DOHH2 (cell line): Measurements from ENCODE around the gene PTPN3.

ENCODE experiments used
- H3F3A ChIP-seq: fragments of 200-600 bp; sonication (generic), shearing (Covaris generic); 2 replicates; pipeline ENCODE4 v1.6.0; 2016; ENCODE audit warnings: antibody characterized with exemption, mild to moderate bottlenecking; ENCODE audit not compliant: control insufficient read depth, insufficient read depth
- H3K27ac ChIP-seq: fragments of 200-600 bp; sonication (generic); 2 replicates; pipeline ENCODE4 v1.5.1; 2014; ENCODE audit warnings: low read depth, mild to moderate bottlenecking, low read length, moderate library complexity
- H3K27me3 ChIP-seq: fragments of 200-600 bp; sonication (generic); 2 replicates; pipeline ENCODE4 v1.6.1; 2014; ENCODE audit warnings: mild to moderate bottlenecking, low read length, mixed read lengths; ENCODE audit not compliant: control insufficient read depth
- H3K36me3 ChIP-seq: fragments of 200-600 bp; sonication (generic); 2 replicates; pipeline ENCODE4 v1.6.1; 2014; ENCODE audit warnings: mild to moderate bottlenecking, low read length, moderate library complexity, mixed read lengths; ENCODE audit not compliant: control insufficient read depth
- H3K4me1 ChIP-seq: fragments of 200-600 bp; sonication (generic); 2 replicates; pipeline ENCODE4 v1.6.1; 2014; ENCODE audit warnings: mild to moderate bottlenecking, low read length, mixed read lengths; ENCODE audit not compliant: control insufficient read depth
- H3K4me2 ChIP-seq: fragments of 200-600 bp; sonication (generic); 2 replicates; pipeline ENCODE4 v1.6.0; 2014; ENCODE audit warnings: mild to moderate bottlenecking, low read length, moderate library complexity
- H3K4me3 ChIP-seq: fragments of 200-600 bp; sonication (generic); 2 replicates; pipeline ENCODE4 v1.5.1; 2014; ENCODE audit warnings: mild to moderate bottlenecking, low read length, mixed read lengths
- H3K79me2 ChIP-seq: fragments of 200-600 bp; sonication (generic); 2 replicates; pipeline ENCODE4 v1.6.1; 2014; ENCODE audit warnings: mild to moderate bottlenecking, low read length, mixed read lengths; ENCODE audit not compliant: control insufficient read depth
- H3K9me2 ChIP-seq: fragments of 200-600 bp; sonication (generic); replicated peaks from 2 replicates; pipeline ENCODE4 v1.6.1; 2014; ENCODE audit warnings: mild to moderate bottlenecking, low read length, mixed read lengths; ENCODE audit not compliant: control insufficient read depth
- H3K9me3 ChIP-seq: fragments of 200-600 bp; sonication (generic); 2 replicates; pipeline ENCODE4 v1.6.1; 2014; ENCODE audit warnings: antibody characterized with exemption, low read length, mixed read lengths; ENCODE audit not compliant: control insufficient read depth, insufficient read depth
- H4K20me1 ChIP-seq: fragments of 200-600 bp; sonication (generic); 2 replicates; pipeline ENCODE4 v1.6.0; 2014; ENCODE audit warnings: low read depth, mild to moderate bottlenecking, antibody characterized with exemption, low read length, moderate library complexity; ENCODE audit not compliant: control insufficient read depth, insufficient read depth
- EZH2phosphoT487 ChIP-seq: fragments of 200-600 bp; sonication (generic); IDR thresholded peaks from 2 replicates; pipeline ENCODE4 v1.6.1; 2017; ENCODE audit warnings: borderline replicate concordance, mild to moderate bottlenecking, antibody characterized with exemption, low read length, moderate library complexity, mixed read lengths
- TF ChIP-seq, protein P1 (sequence below): fragments of 200-600 bp; sonication (generic); IDR thresholded peaks from one replicate; pipeline ENCODE4 v1.5.1; 2014; ENCODE audit warnings: antibody characterized with exemption, mild to moderate bottlenecking, low read depth, low read length; ENCODE audit not compliant: poor library complexity, severe bottlenecking

Gene PTPN3

DNA sequence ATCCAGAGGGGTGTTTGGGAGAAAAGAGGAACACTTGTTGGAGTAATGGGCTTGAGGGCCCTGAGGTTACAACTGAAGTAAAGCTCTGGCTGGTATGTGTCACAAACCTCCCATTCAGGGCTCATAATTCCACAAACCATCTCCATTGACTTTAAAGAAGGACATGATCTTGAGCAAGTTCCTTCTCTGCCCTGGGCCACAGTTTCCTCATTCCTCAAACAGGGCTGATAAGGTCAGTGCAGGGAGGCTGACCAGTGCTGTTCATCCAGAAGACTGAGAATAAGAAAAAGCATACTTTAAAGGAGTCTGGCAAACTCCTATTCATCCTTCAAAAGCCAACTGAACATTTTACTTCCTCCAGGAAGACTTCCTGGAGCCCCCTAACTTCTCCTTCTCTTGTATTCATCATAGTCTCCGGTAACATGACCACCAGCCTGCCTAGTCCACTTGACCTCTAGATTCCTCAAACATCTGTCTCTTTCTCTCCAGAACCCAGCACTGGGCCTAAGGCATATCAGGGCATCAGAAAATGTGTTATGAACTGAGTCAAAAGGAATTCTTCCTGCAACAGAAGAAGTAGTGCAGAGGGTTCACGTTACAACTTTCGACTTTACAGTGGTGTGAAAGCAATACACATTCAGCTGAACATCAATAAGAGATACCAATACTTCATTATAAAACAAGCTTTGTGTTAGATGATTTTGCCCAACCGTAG lies 20.7 kb upstream of the PTPN3 start:
- TF ChIP-seq EZH2phosphoT487: no peak
- TF ChIP-seq, protein P1, sequence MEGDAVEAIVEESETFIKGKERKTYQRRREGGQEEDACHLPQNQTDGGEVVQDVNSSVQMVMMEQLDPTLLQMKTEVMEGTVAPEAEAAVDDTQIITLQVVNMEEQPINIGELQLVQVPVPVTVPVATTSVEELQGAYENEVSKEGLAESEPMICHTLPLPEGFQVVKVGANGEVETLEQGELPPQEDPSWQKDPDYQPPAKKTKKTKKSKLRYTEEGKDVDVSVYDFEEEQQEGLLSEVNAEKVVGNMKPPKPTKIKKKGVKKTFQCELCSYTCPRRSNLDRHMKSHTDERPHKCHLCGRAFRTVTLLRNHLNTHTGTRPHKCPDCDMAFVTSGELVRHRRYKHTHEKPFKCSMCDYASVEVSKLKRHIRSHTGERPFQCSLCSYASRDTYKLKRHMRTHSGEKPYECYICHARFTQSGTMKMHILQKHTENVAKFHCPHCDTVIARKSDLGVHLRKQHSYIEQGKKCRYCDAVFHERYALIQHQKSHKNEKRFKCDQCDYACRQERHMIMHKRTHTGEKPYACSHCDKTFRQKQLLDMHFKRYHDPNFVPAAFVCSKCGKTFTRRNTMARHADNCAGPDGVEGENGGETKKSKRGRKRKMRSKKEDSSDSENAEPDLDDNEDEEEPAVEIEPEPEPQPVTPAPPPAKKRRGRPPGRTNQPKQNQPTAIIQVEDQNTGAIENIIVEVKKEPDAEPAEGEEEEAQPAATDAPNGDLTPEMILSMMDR: no peak
- H3K27me3 ChIP-seq: no peaks in the 10 kb centered on the region
- no peak overlapping the region for H3K4me2 ChIP-seq
- no peaks in the 10 kb centered on the region for H3K79me2 ChIP-seq
- H3K9me2 ChIP-seq: no peaks in the 10 kb centered on the region
- no peaks in the 10 kb centered on the region for H3K36me3 ChIP-seq
- H3F3A ChIP-seq: no peaks in the 10 kb centered on the region
- no peaks in the 10 kb centered on the region for H3K4me1 ChIP-seq
- H4K20me1 ChIP-seq: no peaks in the 10 kb centered on the region
- H3K27ac ChIP-seq: no peak overlapping the region
- H3K9me3 ChIP-seq: no peaks in the 10 kb centered on the region
- no peak overlapping the region for H3K4me3 ChIP-seq

DNA sequence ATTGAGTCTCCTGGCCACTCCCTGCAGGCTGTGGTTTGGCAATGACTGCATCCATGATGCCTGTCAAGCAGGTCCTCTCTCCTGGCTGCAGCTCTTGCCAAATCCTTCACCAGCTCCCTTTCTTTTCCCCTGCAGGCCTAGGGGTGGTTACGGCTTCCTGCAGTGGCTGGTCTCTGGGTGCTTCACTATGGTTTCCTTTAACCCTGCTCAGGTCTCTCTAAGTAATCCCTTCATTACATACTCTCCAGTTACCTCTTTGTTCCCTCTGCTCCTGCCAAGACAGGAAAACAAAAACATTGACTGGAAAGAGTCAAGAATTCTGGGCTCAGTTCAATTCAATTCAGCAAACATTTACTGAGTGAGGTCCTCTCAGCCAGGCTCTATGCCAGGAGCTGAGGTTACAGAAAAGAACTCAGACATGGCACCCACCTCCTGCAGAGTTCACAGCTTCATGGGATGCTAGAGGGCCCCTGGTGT lies 19.8 kb upstream of the PTPN3 start:
- no peak overlapping the region for H3K4me2 ChIP-seq

DNA sequence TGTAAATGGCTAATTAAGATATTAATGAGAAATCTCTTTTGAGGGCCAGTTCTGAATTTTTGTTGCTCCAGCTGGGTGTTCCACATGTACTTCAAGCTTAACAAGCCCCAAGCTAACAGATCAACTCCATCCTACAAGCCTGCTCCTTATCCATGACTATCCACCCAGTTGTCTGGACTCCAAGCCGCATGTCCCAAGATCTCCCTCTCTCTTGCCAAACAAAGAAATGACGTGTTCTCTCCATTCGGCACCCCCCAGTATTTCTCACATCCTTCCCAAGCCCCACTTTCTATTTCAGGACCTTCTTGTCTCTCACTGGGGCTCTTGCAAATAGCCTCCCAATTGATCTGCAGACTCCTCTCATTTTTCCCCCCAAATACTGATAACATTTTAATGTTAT lies 15.8 kb upstream of the PTPN3 start:
- Histone ChIP-seq H4K20me1 (no peaks in the 10 kb centered on the region), H3K4me2 (no peak overlapping the region), H3K9me2 (no peaks in the 10 kb centered on the region), H3F3A (no peaks in the 10 kb centered on the region), H3K27me3 (peaks cover 5% of the 10 kb centered on the region; the same call in 1 of the 2 replicates), H3K79me2 (no peaks in the 10 kb centered on the region), H3K9me3 (no peaks in the 10 kb centered on the region), H3K4me3 (no peak overlapping the region), H3K27ac (no peak overlapping the region), H3K4me1 (no peaks in the 10 kb centered on the region), H3K36me3 (no peaks in the 10 kb centered on the region)
- no peak for TF ChIP-seq EZH2phosphoT487
- TF ChIP-seq, protein P1: no peak

More for the DNA sequence above, 19.8 kb upstream of the PTPN3 start:
- H3K36me3 ChIP-seq: no peaks in the 10 kb centered on the region
- no peaks in the 10 kb centered on the region for H3K79me2 ChIP-seq
- no peak overlapping the region for H3K4me3 ChIP-seq
- H3K9me2 ChIP-seq: no peaks in the 10 kb centered on the region
- no peaks in the 10 kb centered on the region for H4K20me1 ChIP-seq
- H3F3A ChIP-seq: no peaks in the 10 kb centered on the region
- no peak overlapping the region for H3K27ac ChIP-seq
- no peaks in the 10 kb centered on the region for H3K4me1 ChIP-seq
- H3K27me3 ChIP-seq: no peaks in the 10 kb centered on the region
- no peak for TF ChIP-seq EZH2phosphoT487
- H3K9me3 ChIP-seq: no peaks in the 10 kb centered on the region

DNA sequence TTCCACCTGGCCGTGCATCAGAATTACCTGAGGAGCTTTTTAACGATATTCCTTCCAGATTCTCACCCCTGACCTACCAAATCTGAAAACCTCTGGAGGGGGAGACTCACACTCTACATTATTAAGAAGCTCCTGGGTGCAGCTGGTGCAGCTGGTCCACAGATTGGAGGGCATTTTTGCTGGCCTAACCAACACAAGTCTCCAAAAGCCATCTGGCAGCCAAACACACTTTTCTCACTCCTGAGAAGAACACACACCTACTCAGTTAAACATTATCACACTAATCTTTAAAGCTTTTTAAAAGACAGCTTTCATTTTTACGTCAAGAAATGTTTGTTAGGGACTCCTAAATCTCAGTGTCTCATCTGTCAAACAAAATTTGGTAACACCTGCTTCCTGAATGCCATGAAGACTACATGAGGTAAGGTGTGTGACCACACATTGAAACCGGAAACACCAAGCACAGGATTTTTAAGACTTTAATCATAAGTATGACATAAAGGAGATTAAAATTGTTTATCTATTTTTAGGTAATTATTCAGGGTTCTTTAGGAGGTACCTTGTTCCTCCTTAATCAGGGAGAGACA lies 14.2 kb upstream of the PTPN3 start:
- H3K27me3 ChIP-seq: peaks cover 5% of the 10 kb centered on the region; the same call in 1 of the 2 replicates
- H3K36me3 ChIP-seq: no peaks in the 10 kb centered on the region
- no peaks in the 10 kb centered on the region for H3K9me2 ChIP-seq
- no peak for TF ChIP-seq EZH2phosphoT487
- TF ChIP-seq, protein P1: no peak
- H3K27ac ChIP-seq: no peak overlapping the region
- H3F3A ChIP-seq: no peaks in the 10 kb centered on the region
- no peaks in the 10 kb centered on the region for H3K4me1 ChIP-seq
- H3K9me3 ChIP-seq: no peaks in the 10 kb centered on the region
- H4K20me1 ChIP-seq: no peaks in the 10 kb centered on the region
- H3K4me3 ChIP-seq: no peak overlapping the region
- no peaks in the 10 kb centered on the region for H3K79me2 ChIP-seq
- H3K4me2 ChIP-seq: no peak overlapping the region
